Small intestine (tissue), 7 donors: Measurements from ENCODE around the gene GPRC5A. TPM values are rescaled to one million over a fixed set of nuclear protein-coding genes. Genes with fewer than 3 reads are reported as not detected.

ENCODE experiments used
- DNase-seq, 2 donors: peaks; one replicate each; pipeline versions ENCODE4 v3.0.0 to v3.0.0-alpha.2; 2013
- FAIRE-seq: peaks from 2 replicates; lab custom pipeline; 2012; peaks lifted over from hg19 to GRCh38; lab: Jason Lieb, UNC
- H3K27ac ChIP-seq, 3 donors: one replicate each; pipeline ENCODE4 v1.5.1; 2013; ENCODE audit warnings: low read length in 2 of 3, mild to moderate bottlenecking in 2 of 3, control low read depth in 1 of 3, inconsistent platforms in 1 of 3, low read depth in 1 of 3, moderate library complexity in 1 of 3
- H3K27me3 ChIP-seq, 3 donors: one replicate each; pipeline ENCODE4 v1.6.1; 2013; ENCODE audit warnings: low read length in 3 of 3, inconsistent platforms in 1 of 3; ENCODE audit not compliant: control insufficient read depth in 3 of 3, insufficient read depth in 3 of 3
- H3K36me3 ChIP-seq, 3 donors: one replicate each; pipeline ENCODE4 v1.6.1; 2013; ENCODE audit warnings: low read length in 3 of 3, inconsistent platforms in 1 of 3, low read depth in 1 of 3, mild to moderate bottlenecking in 1 of 3, moderate library complexity in 1 of 3; ENCODE audit not compliant: control insufficient read depth in 3 of 3, insufficient read depth in 2 of 3
- H3K4me1 ChIP-seq, 3 donors: one replicate each; pipeline ENCODE4 v1.6.1; 2013; ENCODE audit warnings: low read length in 2 of 3, inconsistent platforms in 1 of 3, low read depth in 1 of 3, mild to moderate bottlenecking in 1 of 3, moderate library complexity in 1 of 3; ENCODE audit not compliant: control insufficient read depth in 3 of 3, insufficient read depth in 2 of 3
- H3K4me3 ChIP-seq, 3 donors: one replicate each; pipeline ENCODE4 v1.5.1; 2013; ENCODE audit warnings: low read length in 3 of 3, control low read depth in 1 of 3, inconsistent platforms in 1 of 3, low read depth in 1 of 3, mild to moderate bottlenecking in 1 of 3, moderate library complexity in 1 of 3
- H3K9me3 ChIP-seq, 2 donors: one replicate each; pipeline ENCODE4 v1.6.1; 2013; ENCODE audit warnings: low read depth in 1 of 2, low read length in 1 of 2; ENCODE audit not compliant: control insufficient read depth in 2 of 2, insufficient read depth in 1 of 2
- WGBS, 3 donors: extraction: QIAGEN DNeasy Blood & Tissue Kit; methylation state at CpG; one replicate each; pipeline ENCODE4 v1.1.7; 2013; 5-methylcytosine and 5-hydroxymethylcytosine counted together
- polyA plus RNA-seq, 4 donors: library from polyadenylated mRNA; stranded (reverse) in 3 of 4; unstranded in 1 of 4; fragments of 200-250 nt in 3 of 4; fragments of 120-200 nt in 1 of 4; gene quantifications; one replicate each; pipeline versions ENCODE4 v1.2.1 to v1.2.3, GENCODE V29; 2013
- donor health status: healthy with polysubstance abuse.
- donor health status: control.
- donor health status: control.
- donor health status: Bipolar disorder and iron deficiency.
- donor health status: healthy.

GPRC5A gene
- polyA plus RNA-seq, 4 donors: 13.2 to 29.9 (median 22.2) TPM

DNA sequence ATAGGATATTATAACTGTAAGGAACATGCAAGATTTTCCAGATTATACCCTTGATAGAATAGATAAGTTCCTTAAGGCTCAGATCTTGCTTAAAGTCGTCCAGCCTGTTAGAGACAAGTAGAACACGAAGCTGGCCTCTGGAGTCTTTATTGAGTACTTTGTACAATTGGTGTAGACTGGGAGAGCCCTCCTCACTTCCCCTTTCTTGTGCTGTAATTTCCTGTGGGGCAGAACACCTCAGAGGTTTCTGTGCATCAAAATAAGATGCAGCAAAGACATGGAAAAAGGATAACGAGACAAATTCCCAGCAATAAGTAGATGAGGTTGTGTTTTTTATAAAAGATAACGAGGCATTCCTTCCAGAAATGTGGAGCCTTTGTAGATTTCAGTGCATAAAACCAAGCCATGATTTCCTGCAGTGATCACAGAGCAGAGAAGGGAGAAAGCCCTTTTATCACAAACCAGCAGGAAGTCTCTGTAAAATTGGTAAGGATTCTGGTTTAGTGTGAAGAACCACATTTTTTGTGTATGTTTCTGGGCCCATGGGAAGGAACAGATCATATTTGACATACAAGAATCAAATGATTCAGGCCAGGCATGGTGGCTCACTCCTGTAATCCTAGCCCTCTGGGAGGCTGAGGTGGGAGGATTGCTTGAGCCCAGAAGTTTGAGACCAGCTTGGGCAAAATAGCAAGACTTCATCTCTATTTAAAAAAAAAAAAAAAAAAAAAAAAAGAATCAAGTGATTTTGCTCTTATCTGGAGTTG, 18.0 kb downstream of the GPRC5A start:
- DNase-seq: no peak
- Histone ChIP-seq H3K36me3 (peaks cover 0 to 44% (median 14%) of the 10 kb centered on the region in 3 donors), H3K9me3 (no peaks in the 10 kb centered on the region), H3K4me1 (peaks cover 2 to 25% (median 7%) of the 10 kb centered on the region in 3 donors), H3K27ac (peak overlapping the region in 2 of 3 donors; percentile 57 to 95), H3K27me3 (no peaks in the 10 kb centered on the region), H3K4me3 (no peak overlapping the region)
- WGBS, 3 donors: 49 to 61% (median 53%) methylated on average over 4 of the region's 4 CpGs
- no peak for FAIRE-seq

DNA sequence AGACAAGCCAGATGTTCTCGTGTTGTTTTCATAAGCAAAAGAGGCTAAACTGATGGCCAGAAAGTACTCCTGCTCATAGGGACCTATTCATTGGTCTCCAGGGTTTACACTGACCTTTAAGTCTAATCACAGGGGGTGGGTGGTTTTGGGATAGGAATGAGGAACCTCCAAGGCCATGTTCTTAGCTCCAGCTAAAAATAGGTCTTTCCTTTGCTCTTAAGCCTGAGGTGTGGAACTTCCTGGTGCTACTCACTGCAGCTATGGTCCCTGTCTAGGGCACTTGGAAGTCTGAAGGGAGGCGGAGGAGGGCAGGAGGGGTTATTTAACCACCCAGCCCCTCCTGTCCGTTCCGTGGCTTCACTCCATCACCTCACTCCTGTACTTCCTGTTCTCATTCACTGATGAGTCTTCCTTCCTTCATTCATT, 18.6 kb downstream of the GPRC5A start:
- Histone ChIP-seq H3K27me3 (no peaks in the 10 kb centered on the region), H3K4me3 (peak overlapping the region in 1 of 3 donors; percentile 7), H3K4me1 (peaks cover 2 to 24% (median 7%) of the 10 kb centered on the region in 3 donors), H3K27ac (peak overlapping the region; percentile 57 to 95 (median 71)), H3K36me3 (peaks cover 0 to 49% (median 14%) of the 10 kb centered on the region in 3 donors), H3K9me3 (no peaks in the 10 kb centered on the region)
- no peak for FAIRE-seq
- WGBS, 3 donors: 27 to 45% (median 31%) methylated on average over 4 of the region's 4 CpGs
- peak in 1 of 2 donors; percentile 29 for DNase-seq

DNA sequence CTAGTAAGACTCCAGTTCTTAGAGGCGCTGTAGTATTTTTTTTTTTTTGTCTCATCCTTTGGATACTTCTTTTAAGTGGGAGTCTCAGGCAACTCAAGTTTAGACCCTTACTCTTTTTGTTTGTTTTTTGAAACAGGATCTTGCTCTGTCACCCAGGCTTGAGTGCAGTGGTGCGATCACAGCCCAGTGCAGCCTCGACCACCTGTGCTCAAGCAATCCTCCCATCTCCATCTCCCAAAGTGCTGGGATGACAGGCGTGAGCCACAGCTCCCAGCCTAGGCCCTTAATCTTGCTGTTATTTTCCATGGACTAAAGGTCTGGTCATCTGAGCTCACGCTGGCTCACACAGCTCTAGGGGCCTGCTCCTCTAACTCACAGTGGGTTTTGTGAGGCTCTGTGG, 21.3 kb downstream of the GPRC5A start:
- no peaks in the 10 kb centered on the region for H3K9me3 ChIP-seq
- peaks cover 2 to 29% (median 7%) of the 10 kb centered on the region in 3 donors for H3K4me1 ChIP-seq
- FAIRE-seq (no peak), DNase-seq (no peak)
- H3K36me3 ChIP-seq: peaks cover 0 to 53% (median 14%) of the 10 kb centered on the region in 3 donors
- H3K27me3 ChIP-seq: no peaks in the 10 kb centered on the region
- no peak overlapping the region for H3K4me3 ChIP-seq
- WGBS, 3 donors: 89 to 90% (median 89%) methylated on average over 5 of the region's 5 CpGs
- no peak overlapping the region for H3K27ac ChIP-seq

DNA sequence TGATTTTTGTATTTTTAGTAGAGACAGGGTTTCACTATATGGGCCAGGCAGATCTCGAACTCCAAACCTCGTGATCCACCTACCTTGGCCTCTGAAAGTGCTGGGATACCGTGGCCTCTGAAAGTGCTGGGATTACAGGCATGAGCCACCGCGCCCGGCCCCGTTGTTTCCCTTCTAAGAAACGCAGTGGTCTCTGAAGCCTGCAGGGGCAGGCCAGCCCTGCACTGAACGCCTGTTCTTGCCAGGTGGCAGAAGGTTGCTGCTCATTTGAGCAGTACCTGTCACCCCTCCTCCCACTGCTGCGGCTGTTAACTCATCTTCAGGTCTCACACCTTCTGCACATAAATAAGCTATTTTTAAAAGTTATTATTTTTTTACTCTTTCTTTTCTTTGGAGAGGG, 24.3 kb downstream of the GPRC5A start:
- FAIRE-seq: no peak
- no peak for DNase-seq
- no peaks in the 10 kb centered on the region for H3K9me3 ChIP-seq
- H3K4me1 ChIP-seq: peaks cover 0 to 10% (median 0%) of the 10 kb centered on the region in 3 donors
- no peaks in the 10 kb centered on the region for H3K27me3 ChIP-seq
- WGBS, 3 donors: 81 to 88% (median 82%) methylated on average over 10 of the region's 10 CpGs
- no peak overlapping the region for H3K27ac ChIP-seq
- H3K4me3 ChIP-seq: no peak overlapping the region
- peaks cover 0 to 53% (median 14%) of the 10 kb centered on the region in 3 donors for H3K36me3 ChIP-seq

DNA sequence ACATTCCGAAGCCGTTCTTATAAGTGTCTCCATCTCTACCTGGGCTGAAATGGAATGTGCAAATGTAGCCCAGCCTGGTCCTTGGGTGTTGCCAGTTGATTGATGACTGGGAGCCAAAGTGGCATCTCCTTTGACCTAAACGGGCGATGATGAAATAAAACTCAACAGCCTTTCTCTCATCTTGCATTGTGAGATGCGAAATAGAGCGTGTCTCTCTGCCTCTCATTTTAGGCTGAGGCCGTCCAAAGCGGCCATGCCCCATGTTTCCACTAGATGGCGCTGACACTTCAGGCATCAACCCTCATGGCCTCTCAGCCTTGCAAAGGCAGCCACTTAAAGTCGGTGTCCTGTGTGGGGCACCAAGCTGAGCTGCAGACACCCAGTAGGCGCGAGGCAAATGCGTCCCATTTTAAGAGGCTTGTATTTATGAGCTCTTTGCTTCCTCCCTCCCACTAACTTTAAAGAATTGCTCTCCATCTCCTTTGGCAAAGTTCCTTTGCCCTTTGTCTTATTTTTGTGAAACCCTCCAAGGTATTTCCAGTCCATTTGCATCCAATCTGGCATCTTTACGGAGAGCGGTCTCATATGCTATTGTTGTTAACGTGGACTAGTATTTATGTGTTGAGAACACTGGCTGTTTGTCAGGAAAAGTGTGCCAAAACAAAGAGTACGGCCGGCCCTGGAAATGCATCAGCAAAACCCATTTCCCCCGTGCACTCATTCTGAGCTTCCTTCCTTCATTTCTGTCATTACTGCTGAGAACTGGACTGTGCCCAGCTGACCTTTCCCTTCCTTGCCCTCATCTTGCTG, 25.0 kb downstream of the GPRC5A start:
- H3K9me3 ChIP-seq: no peaks in the 10 kb centered on the region
- H3K4me3 ChIP-seq: no peak overlapping the region
- no peak overlapping the region for H3K27ac ChIP-seq
- 27 to 36% (median 31%) methylated on average over 19 of the region's 19 CpGs for WGBS, 3 donors
- no peak for FAIRE-seq
- H3K4me1 ChIP-seq: peaks cover 0 to 5% (median 0%) of the 10 kb centered on the region in 3 donors
- peaks cover 0 to 53% (median 14%) of the 10 kb centered on the region in 3 donors for H3K36me3 ChIP-seq
- peak; percentile 82 to 87 for DNase-seq
- no peaks in the 10 kb centered on the region for H3K27me3 ChIP-seq

DNA sequence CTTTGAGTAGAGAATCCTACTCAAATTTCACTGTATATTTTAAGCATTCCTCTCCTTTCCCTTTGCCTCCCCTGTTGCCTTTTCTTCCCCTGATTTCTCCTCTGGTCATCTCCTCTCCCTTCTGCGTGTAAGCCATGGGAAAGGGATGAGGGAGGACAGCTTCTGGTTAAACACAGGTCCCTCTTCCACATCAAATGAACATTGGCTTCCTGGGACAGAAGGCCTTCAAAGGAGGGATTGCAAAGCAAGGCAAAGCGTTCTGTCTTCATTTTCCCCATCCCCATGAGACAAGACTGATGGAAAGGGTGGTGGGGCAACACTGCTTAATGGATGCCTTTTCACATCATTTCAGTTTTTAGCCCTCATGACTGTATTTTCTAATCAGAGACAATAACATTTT, 26.2 kb downstream of the GPRC5A start:
- Histone ChIP-seq H3K9me3 (no peaks in the 10 kb centered on the region), H3K27me3 (no peaks in the 10 kb centered on the region), H3K4me3 (no peak overlapping the region), H3K27ac (no peak overlapping the region), H3K4me1 (peaks cover 0 to 5% (median 0%) of the 10 kb centered on the region in 3 donors), H3K36me3 (peaks cover 0 to 45% (median 7%) of the 10 kb centered on the region in 3 donors)
- WGBS, 3 donors: 91 to 100% (median 98%) methylated on average over 2 of the region's 2 CpGs
- FAIRE-seq (no peak), DNase-seq (no peak)

DNA sequence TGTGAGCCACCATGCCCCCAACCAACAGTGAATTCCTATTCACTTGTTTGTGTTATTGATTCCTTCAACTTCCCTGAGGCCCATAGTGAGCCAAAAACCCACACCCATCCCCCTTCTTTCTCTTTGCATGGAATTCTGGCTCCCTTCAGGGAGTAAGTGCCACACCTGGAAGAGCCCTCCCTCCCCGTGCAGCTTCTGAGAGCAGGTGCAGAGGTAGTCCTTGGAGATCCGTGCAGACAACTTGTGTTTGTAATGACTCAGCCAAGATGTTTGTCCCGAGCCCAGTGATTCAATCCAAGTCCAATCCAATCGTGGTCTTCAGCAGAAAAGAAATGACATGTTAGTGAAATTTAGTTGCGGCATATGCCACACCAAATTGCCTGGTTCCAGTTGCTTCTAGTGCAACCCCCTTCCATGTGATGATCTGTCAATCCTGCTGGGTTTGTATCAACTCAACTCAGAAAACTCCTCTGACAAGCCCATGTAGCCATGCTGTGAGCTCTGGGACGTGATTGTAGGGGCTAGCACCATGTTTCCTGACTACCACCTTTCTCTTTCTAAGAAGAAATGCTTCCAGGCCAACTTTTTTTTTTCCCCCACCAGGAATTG, 27.5 kb downstream of the GPRC5A start:
- Histone ChIP-seq H3K4me3 (no peak overlapping the region), H3K27me3 (no peaks in the 10 kb centered on the region), H3K9me3 (no peaks in the 10 kb centered on the region), H3K36me3 (peaks cover 0 to 33% (median 0%) of the 10 kb centered on the region in 3 donors), H3K27ac (no peak overlapping the region), H3K4me1 (peaks cover 0 to 5% (median 0%) of the 10 kb centered on the region in 3 donors)
- no peak for FAIRE-seq
- WGBS, 3 donors: 21 to 60% (median 43%) methylated on average over 6 of the region's 6 CpGs
- peak in 1 of 2 donors; percentile 33 for DNase-seq
